NCI-H2227 (cell line): ENCODE data around the gene OR4F6.

Experiments
- DNase-seq: peaks from one replicate; lab custom pipeline; 2025; ENCODE audit not compliant: unreplicated experiment; lab: John Stamatoyannopoulos, UW

The OR4F6 gene

DNA sequence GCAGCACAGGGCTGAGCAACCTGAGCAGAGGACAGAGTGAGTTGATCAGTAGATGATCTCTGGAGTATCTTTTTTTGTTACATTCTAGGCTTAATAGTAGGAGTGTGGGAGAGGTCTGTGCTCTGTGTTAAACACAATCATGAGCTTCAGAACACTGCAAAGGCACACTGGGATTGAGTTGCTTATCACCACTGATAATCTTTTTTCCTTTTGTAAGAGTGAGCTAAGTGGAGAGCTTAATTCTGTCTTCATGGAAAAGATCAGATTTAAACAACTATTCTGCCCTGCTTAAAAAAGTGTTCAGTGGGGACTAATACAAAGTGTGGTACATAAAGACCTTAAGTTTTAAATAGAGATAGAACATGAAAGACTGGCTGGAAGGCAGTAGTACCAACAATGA lies 1.1 kb downstream of the OR4F6 start:
- no peak for DNase-seq

DNA sequence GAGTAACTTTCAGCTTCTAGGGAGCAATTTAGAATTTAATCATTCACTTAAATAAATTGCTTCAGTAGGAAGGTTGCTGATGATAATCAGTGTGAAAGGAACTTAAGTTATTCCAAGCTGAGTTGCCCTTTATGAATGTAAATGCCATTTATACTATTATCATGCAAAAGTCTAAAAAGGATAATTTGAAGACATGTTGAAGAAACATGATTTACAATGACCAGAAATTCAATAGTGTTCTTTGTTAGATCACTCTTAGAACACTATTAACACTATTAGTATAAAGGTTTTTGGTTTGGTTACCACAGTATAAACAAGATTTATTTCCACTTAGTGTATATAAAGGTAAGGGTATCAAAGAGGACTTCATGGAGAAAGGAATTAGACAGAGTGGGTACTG lies 1.6 kb downstream of the OR4F6 start:
- DNase-seq, result no peak

DNA sequence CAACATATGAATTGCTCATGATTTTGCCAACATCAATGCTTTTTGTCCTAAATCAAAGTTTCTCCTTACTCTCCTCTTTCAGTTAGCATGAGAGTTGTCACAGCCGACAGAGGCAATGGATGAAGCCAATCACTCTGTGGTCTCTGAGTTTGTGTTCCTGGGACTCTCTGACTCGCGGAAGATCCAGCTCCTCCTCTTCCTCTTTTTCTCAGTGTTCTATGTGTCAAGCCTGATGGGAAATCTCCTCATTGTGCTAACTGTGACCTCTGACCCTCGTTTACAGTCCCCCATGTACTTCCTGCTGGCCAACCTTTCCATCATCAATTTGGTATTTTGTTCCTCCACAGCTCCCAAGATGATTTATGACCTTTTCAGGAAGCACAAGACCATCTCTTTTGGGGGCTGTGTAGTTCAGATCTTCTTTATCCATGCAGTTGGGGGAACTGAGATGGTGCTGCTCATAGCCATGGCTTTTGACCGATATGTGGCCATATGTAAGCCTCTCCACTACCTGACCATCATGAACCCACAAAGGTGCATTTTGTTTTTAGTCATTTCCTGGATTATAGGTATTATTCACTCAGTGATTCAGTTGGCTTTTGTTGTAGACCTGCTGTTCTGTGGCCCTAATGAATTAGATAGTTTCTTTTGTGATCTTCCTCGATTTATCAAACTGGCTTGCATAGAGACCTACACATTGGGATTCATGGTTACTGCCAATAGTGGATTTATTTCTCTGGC lies 2.5 kb downstream of the OR4F6 start:
- no peak for DNase-seq

GRCh38 chr15:101807345-101807945 lies 4.1 kb downstream of the OR4F6 start:
- no peak for DNase-seq

- DNase-seq, result no peak
Observed at GRCh38 chr15:101808201-101808600, 4.9 kb downstream of the OR4F6 start.

- DNase-seq, result no peak
Observed at GRCh38 chr15:101810456-101810855, 7.1 kb downstream of the OR4F6 start.

DNA sequence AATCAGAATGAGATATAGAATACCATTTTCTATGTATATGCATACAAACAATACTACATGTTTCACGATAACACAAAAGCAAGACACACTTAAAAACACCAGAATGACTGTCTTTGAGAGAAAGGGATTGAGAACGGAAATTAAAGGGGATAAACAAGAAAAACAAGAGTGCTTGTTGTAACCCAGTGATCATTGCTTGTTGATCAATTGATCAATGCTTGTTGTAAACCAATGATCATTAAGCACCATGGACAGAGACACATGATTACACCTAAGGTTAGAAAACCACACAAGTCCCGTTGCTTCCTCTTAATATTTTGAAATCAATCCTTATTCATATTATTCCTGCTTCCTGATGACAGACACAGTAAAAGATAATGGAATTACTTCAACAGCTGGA lies 7.6 kb downstream of the OR4F6 start:
- DNase-seq, result no peak

- DNase-seq, result no peak
Observed at GRCh38 chr15:101811902-101812301, 8.6 kb downstream of the OR4F6 start, which contains the start of gene OR4F15. Gene OR4F15, plus strand, starts transcription at chr15:101812202. Its CDS starts 5,985 bp downstream, at chr15:101818187.

- no peak for DNase-seq
Observed at GRCh38 chr15:101813803-101814534, 10.7 kb downstream of the OR4F6 start.

GRCh38 chr15:101820781-101821180 lies 17.5 kb downstream of the OR4F6 start:
- no peak for DNase-seq

GRCh38 chr15:101827257-101827656 lies 23.9 kb downstream of the OR4F6 start:
- DNase-seq, result no peak

- no peak for DNase-seq
Observed at GRCh38 chr15:101828774-101829173, 25.5 kb downstream of the OR4F6 start.

- DNase-seq, result no peak
Observed at GRCh38 chr15:101841656-101842055, 38.3 kb downstream of the OR4F6 start.

GRCh38 chr15:101844916-101845315 lies 41.6 kb downstream of the OR4F6 start:
- no peak for DNase-seq

DNA sequence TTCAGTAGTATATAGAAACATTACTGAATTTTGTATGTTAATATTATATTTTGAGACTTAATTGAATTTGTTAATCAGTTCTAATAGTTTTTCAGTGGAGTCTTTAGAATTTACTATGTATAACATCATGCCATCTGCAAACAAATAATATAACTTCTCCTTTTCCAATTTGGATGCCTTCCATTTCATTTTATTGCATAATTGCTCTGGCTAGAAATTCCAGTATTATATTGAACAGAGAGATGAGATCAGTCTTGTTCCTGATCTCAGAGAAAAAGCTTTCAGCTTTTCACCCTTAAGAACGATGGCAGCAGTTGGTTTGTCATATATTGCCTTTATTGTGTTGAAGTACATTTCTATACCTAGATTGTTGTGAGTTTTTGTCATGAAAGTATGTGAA lies 49.0 kb downstream of the OR4F6 start:
- DNase-seq, result no peak
